ENCODE data around the gene PLCZ1.

The PLCZ1 gene

GRCh38 chr12:18644564-18644963 is 93.2 kb downstream of the PLCZ1 start:
- intact Hi-C loops (cut with DNase I) = no loop called here
- peak in 1 of 42 donors; percentile 9 for DNase-seq

GRCh38 chr12:18643681-18644080 is 94.1 kb downstream of the PLCZ1 start:
- intact Hi-C loops (cut with DNase I) = no loop called here
- DNase-seq = no peak

- no peak for DNase-seq
- intact Hi-C loops (cut with DNase I) = no loop called here
These were observed 97.4 kb downstream of the PLCZ1 start for GRCh38 chr12:18640321-18640955.

- no peak for DNase-seq
- intact Hi-C loops (cut with DNase I) = no loop called here
These were observed 103.4 kb downstream of the PLCZ1 start for GRCh38 chr12:18634382-18634781.
